Measurements from ENCODE around the gene DPP7.
"Not testable (repeated sequence)": the region's sequence is repeated elsewhere in the genome, so short reads cannot be mapped to it uniquely, and the experiment has no call there.

The DPP7 gene

GRCh38 chr9:137128862-137129455, 14.4 kb upstream of the DPP7 start:
- Histone ChIP-seq H3K4me3 (ENCODE audit: insufficient read depth, low read depth, low read length, poor library complexity, severe bottlenecking) (peak overlapping the region; percentile 60), H3K27ac (ENCODE audit: insufficient read depth, low read length, poor library complexity, severe bottlenecking) (peak overlapping the region; percentile 77), H3K4me1 (ENCODE audit: control insufficient read depth, insufficient read depth, low read length, poor library complexity, severe bottlenecking) (peaks cover 28% of the 10 kb centered on the region), H3K36me3 (ENCODE audit: control insufficient read depth, insufficient read depth, low read length) (no peaks in the 10 kb centered on the region), H3K27me3 (replicated peaks; ENCODE audit: control insufficient read depth, insufficient read depth, low read length, poor library complexity, severe bottlenecking) (no peaks in the 10 kb centered on the region), H3K9me3 (ENCODE audit: control insufficient read depth, low read length) (peaks cover 13% of the 10 kb centered on the region)
- no peak for DNase-seq

DNA sequence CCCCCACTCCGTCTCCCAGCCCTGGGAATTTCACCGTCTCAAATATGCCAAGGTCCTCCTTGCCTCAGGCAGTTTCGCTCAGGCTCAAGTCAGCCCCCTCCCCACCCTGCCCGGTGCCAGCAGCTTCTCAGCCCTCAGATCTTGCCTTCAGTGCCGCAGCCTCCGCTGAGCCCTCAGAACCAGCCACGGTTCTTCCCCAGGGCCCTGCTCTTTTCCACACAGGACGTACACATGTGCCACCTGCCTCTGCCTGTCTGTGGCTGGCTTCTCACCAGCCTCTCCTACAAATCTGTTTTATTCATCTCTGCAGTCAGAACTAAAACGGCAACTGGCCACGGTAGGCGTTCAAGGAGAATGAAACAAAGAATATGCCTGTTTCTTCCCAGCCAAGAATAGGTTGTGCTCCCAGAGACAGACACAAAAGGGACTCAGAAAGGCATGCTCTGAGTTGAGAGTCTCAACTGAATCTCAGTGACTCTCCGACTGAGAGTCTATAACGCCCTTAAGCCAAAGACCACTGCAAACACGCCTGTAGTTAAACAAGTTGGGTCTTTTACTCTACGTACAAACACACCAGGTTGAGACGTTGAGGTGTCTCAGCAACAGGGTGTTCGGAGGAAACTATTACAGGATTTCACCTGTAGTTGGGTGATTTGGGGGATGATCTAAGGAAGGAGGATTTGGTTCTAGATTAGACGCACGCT, 13.8 kb upstream of the DPP7 start:
- peak overlapping the region; percentile 77 for H3K27ac ChIP-seq (ENCODE audit: insufficient read depth, low read length, poor library complexity, severe bottlenecking)

DNA sequence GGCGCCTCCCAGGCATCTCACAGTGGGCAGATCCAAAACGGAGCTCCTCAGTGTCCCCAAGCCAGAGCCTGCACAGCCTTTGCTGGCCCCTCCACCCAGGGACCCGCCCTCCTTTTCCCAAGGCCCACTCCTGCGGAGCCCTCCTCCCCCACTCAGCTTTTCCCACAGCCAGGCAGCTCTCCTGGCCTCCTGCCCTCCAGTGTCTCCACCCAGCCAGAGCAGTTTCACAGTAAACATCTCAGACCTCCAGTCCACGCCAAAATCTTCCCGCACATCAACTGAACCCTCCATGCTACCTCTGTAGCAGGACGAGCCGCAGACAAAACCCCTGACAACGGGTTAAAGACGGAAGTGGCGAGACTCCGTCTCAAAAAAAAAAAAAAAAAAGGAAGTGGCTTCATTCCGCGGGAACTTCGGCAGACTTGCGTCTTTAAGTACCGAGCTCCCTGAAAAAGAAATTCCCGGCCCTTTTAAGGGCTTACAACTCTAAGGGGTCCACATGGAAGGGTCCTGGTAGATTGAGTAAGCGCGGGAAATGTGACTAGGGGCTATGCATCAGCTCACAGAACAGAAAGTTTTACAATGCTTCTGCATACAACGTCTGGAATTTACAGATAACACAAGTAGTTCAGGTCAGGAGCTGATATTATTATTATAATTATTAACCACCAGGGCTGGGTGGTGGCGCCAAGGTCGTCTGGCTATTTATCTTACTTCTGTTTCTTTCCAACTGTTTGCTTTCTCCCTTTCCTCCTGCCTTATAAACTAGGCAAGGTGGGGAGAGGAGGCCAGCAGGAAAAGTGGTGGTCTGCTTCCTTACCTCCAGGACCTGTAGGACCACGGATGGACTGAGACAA, 13.0 kb upstream of the DPP7 start:
- Histone ChIP-seq H3K27ac (ENCODE audit: insufficient read depth, low read length, poor library complexity, severe bottlenecking) (peak overlapping the region; percentile 77), H3K9me3 (ENCODE audit: control insufficient read depth, low read length) (peaks cover 13% of the 10 kb centered on the region), H3K36me3 (ENCODE audit: control insufficient read depth, insufficient read depth, low read length) (no peaks in the 10 kb centered on the region), H3K4me3 (ENCODE audit: insufficient read depth, low read depth, low read length, poor library complexity, severe bottlenecking) (peak overlapping the region; percentile 60), H3K27me3 (replicated peaks; ENCODE audit: control insufficient read depth, insufficient read depth, low read length, poor library complexity, severe bottlenecking) (no peaks in the 10 kb centered on the region), H3K4me1 (ENCODE audit: control insufficient read depth, insufficient read depth, low read length, poor library complexity, severe bottlenecking) (peaks cover 28% of the 10 kb centered on the region)
- peak in 1 of 3 donors; percentile 34 for DNase-seq

More for the DNA sequence above, 13.8 kb upstream of the DPP7 start:
- no peaks in the 10 kb centered on the region for H3K27me3 ChIP-seq (replicated peaks; ENCODE audit: control insufficient read depth, insufficient read depth, low read length, poor library complexity, severe bottlenecking)
- no peaks in the 10 kb centered on the region for H3K36me3 ChIP-seq (ENCODE audit: control insufficient read depth, insufficient read depth, low read length)
- peaks cover 28% of the 10 kb centered on the region for H3K4me1 ChIP-seq (ENCODE audit: control insufficient read depth, insufficient read depth, low read length, poor library complexity, severe bottlenecking)
- DNase-seq: no peak
- peak overlapping the region; percentile 60 for H3K4me3 ChIP-seq (ENCODE audit: insufficient read depth, low read depth, low read length, poor library complexity, severe bottlenecking)
- peaks cover 13% of the 10 kb centered on the region for H3K9me3 ChIP-seq (ENCODE audit: control insufficient read depth, low read length)

- peaks cover 13% of the 10 kb centered on the region for H3K9me3 ChIP-seq (ENCODE audit: control insufficient read depth, low read length)
- H3K36me3 ChIP-seq (ENCODE audit: control insufficient read depth, insufficient read depth, low read length): no peaks in the 10 kb centered on the region
- H3K27ac ChIP-seq (ENCODE audit: insufficient read depth, low read length, poor library complexity, severe bottlenecking): peak overlapping the region; percentile 77
- no peak for DNase-seq
- H3K4me1 ChIP-seq (ENCODE audit: control insufficient read depth, insufficient read depth, low read length, poor library complexity, severe bottlenecking): peaks cover 28% of the 10 kb centered on the region
- H3K27me3 ChIP-seq (replicated peaks; ENCODE audit: control insufficient read depth, insufficient read depth, low read length, poor library complexity, severe bottlenecking): no peaks in the 10 kb centered on the region
- H3K4me3 ChIP-seq (ENCODE audit: insufficient read depth, low read depth, low read length, poor library complexity, severe bottlenecking): peak overlapping the region; percentile 60
Measured at GRCh38 chr9:137126786-137127185, 12.3 kb upstream of the DPP7 start.

DNA sequence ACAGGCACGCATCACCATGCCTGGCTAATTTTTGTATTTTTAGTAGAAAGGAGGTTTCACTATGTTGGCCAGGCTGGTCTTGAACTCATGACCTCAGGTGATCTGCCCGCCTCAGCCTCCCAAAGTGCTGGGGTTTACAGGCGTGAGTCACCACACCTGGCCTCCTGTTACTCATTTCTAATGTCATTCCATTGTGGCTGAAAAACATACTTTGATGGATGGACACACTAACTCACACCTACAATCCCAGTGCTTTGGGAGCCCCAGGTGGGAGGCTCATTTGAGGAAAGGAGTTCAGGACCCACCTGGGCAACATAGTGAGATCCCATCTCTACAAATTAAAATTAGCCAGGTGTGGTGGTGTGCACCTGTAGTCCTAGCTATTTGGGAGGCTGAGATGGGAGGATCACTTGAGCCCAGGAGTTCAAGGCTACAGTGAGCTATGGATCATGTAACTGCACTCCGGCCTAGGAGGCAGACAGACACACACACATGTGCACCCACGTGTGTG, 9.5 kb upstream of the DPP7 start:
- not testable (repeated sequence) for DNase-seq; H3K27ac ChIP-seq (ENCODE audit: insufficient read depth, low read length, poor library complexity, severe bottlenecking); H3K4me3 ChIP-seq (ENCODE audit: insufficient read depth, low read depth, low read length, poor library complexity, severe bottlenecking); H3K27me3 ChIP-seq (replicated peaks; ENCODE audit: control insufficient read depth, insufficient read depth, low read length, poor library complexity, severe bottlenecking); H3K9me3 ChIP-seq (ENCODE audit: control insufficient read depth, low read length); H3K36me3 ChIP-seq (ENCODE audit: control insufficient read depth, insufficient read depth, low read length)
- peaks cover 23% of the 10 kb centered on the region for H3K4me1 ChIP-seq (ENCODE audit: control insufficient read depth, insufficient read depth, low read length, poor library complexity, severe bottlenecking)

- no peak for DNase-seq
- peaks cover 17% of the 10 kb centered on the region for H3K4me1 ChIP-seq (ENCODE audit: control insufficient read depth, insufficient read depth, low read length, poor library complexity, severe bottlenecking)
- no peak overlapping the region for H3K4me3 ChIP-seq (ENCODE audit: insufficient read depth, low read depth, low read length, poor library complexity, severe bottlenecking)
- no peaks in the 10 kb centered on the region for H3K27me3 ChIP-seq (replicated peaks; ENCODE audit: control insufficient read depth, insufficient read depth, low read length, poor library complexity, severe bottlenecking)
- no peaks in the 10 kb centered on the region for H3K36me3 ChIP-seq (ENCODE audit: control insufficient read depth, insufficient read depth, low read length)
- no peaks in the 10 kb centered on the region for H3K9me3 ChIP-seq (ENCODE audit: control insufficient read depth, low read length)
- H3K27ac ChIP-seq (ENCODE audit: insufficient read depth, low read length, poor library complexity, severe bottlenecking): no peak overlapping the region
Measured at GRCh38 chr9:137123468-137123837, 8.9 kb upstream of the DPP7 start.

GRCh38 chr9:137122796-137123467, 8.4 kb upstream of the DPP7 start:
- H3K4me3 ChIP-seq (ENCODE audit: insufficient read depth, low read depth, low read length, poor library complexity, severe bottlenecking); H3K9me3 ChIP-seq (ENCODE audit: control insufficient read depth, low read length); H3K27ac ChIP-seq (ENCODE audit: insufficient read depth, low read length, poor library complexity, severe bottlenecking); DNase-seq; H3K27me3 ChIP-seq (replicated peaks; ENCODE audit: control insufficient read depth, insufficient read depth, low read length, poor library complexity, severe bottlenecking); H3K36me3 ChIP-seq (ENCODE audit: control insufficient read depth, insufficient read depth, low read length): not testable (repeated sequence)
- peaks cover 12% of the 10 kb centered on the region for H3K4me1 ChIP-seq (ENCODE audit: control insufficient read depth, insufficient read depth, low read length, poor library complexity, severe bottlenecking)

GRCh38 chr9:137121927-137122795, 7.6 kb upstream of the DPP7 start:
- DNase-seq; H3K4me3 ChIP-seq (ENCODE audit: insufficient read depth, low read depth, low read length, poor library complexity, severe bottlenecking); H3K27ac ChIP-seq (ENCODE audit: insufficient read depth, low read length, poor library complexity, severe bottlenecking); H3K4me1 ChIP-seq (ENCODE audit: control insufficient read depth, insufficient read depth, low read length, poor library complexity, severe bottlenecking); H3K36me3 ChIP-seq (ENCODE audit: control insufficient read depth, insufficient read depth, low read length); H3K9me3 ChIP-seq (ENCODE audit: control insufficient read depth, low read length); H3K27me3 ChIP-seq (replicated peaks; ENCODE audit: control insufficient read depth, insufficient read depth, low read length, poor library complexity, severe bottlenecking): not testable (repeated sequence)

DNA sequence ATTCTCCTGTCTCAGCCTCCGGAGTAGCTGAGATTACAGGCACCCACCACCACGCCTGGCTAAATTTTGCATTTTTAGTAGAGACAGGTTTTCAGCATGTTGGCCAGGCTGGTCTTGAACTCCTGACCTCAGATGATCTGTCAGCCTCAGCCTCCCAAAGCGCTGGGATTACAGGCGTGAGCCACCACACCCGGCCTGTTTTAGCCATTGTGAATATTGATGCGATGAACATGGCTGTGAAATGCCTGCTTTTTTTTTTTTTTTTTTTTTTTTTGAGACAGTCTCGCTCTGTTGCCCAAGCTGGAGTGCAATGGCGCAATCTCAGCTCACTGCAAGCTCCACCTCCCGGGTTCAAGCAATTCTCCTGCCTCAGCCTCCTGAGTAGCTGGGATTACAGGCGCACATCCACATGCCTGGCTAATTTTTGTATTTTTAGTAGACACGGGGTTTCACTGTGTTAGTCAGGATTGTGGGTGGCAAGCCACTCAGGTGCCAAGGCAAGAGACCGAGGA, 3.6 kb upstream of the DPP7 start:
- H3K4me3 ChIP-seq (ENCODE audit: insufficient read depth, low read depth, low read length, poor library complexity, severe bottlenecking); H3K36me3 ChIP-seq (ENCODE audit: control insufficient read depth, insufficient read depth, low read length); H3K27me3 ChIP-seq (replicated peaks; ENCODE audit: control insufficient read depth, insufficient read depth, low read length, poor library complexity, severe bottlenecking); H3K9me3 ChIP-seq (ENCODE audit: control insufficient read depth, low read length); DNase-seq; H3K27ac ChIP-seq (ENCODE audit: insufficient read depth, low read length, poor library complexity, severe bottlenecking): not testable (repeated sequence)
- peaks cover 14% of the 10 kb centered on the region for H3K4me1 ChIP-seq (ENCODE audit: control insufficient read depth, insufficient read depth, low read length, poor library complexity, severe bottlenecking)

All from effector memory CD4-positive, alpha-beta T cell (primary cell).